Measurements from ENCODE around the gene HAUS2.

Gene HAUS2

GRCh38 chr15:42576040-42576594 is 27.5 kb downstream of the HAUS2 start:
- H3K36me3 ChIP-seq (ENCODE audit: insufficient read depth, low read length): no peaks in the 10 kb centered on the region
- H3K27ac ChIP-seq (ENCODE audit: low read depth, low read length): no peak overlapping the region
- 0 out of 2 replicates have a peak, but pooled peaks cover 4% of the 10 kb centered on the region for H3K4me1 ChIP-seq (ENCODE audit: insufficient read depth, low read length)
- H3K9me3 ChIP-seq (ENCODE audit: insufficient read depth, low read depth, low read length): no peaks in the 10 kb centered on the region
- 17% methylated on average over 16 of the region's 16 CpGs for WGBS
- H3K9ac ChIP-seq (ENCODE audit: low read depth, low read length): peak overlapping the region; percentile 79
- H3K27me3 ChIP-seq (ENCODE audit: insufficient read depth, low read length): peaks cover 44% of the 10 kb centered on the region
- H3K4me3 ChIP-seq (ENCODE audit: low read length): peak overlapping the region; percentile 77

GRCh38 chr15:42576776-42577175 is 28.1 kb downstream of the HAUS2 start:
- peak overlapping the region; percentile 77; the same call in 1 of the 2 replicates for H3K4me3 ChIP-seq (ENCODE audit: low read length)
- H3K27ac ChIP-seq (ENCODE audit: low read depth, low read length): no peak overlapping the region
- peaks cover 6% of the 10 kb centered on the region for H3K4me1 ChIP-seq (ENCODE audit: insufficient read depth, low read length)
- no peaks in the 10 kb centered on the region for H3K9me3 ChIP-seq (ENCODE audit: insufficient read depth, low read depth, low read length)
- peaks cover 48% of the 10 kb centered on the region for H3K27me3 ChIP-seq (ENCODE audit: insufficient read depth, low read length)
- H3K36me3 ChIP-seq (ENCODE audit: insufficient read depth, low read length): no peaks in the 10 kb centered on the region
- 93% methylated on average over 1 of the region's 1 CpG for WGBS
- no peak overlapping the region for H3K9ac ChIP-seq (ENCODE audit: low read depth, low read length)

- no peak overlapping the region for H3K4me3 ChIP-seq (ENCODE audit: low read length)
- no peak overlapping the region for H3K9ac ChIP-seq (ENCODE audit: low read depth, low read length)
- peaks cover 14% of the 10 kb centered on the region for H3K4me1 ChIP-seq (ENCODE audit: insufficient read depth, low read length)
- 100% methylated on average over 1 of the region's 1 CpG for WGBS
- no peaks in the 10 kb centered on the region for H3K36me3 ChIP-seq (ENCODE audit: insufficient read depth, low read length)
- no peaks in the 10 kb centered on the region for H3K9me3 ChIP-seq (ENCODE audit: insufficient read depth, low read depth, low read length)
- peaks cover 55% of the 10 kb centered on the region for H3K27me3 ChIP-seq (ENCODE audit: insufficient read depth, low read length)
- H3K27ac ChIP-seq (ENCODE audit: low read depth, low read length): no peak overlapping the region
Measured at GRCh38 chr15:42577514-42578031, 28.9 kb downstream of the HAUS2 start.

GRCh38 chr15:42578984-42579537 is 30.4 kb downstream of the HAUS2 start:
- Histone ChIP-seq H3K4me3 (ENCODE audit: low read length) (no peak overlapping the region), H3K27me3 (ENCODE audit: insufficient read depth, low read length) (peaks cover 55% of the 10 kb centered on the region), H3K9ac (ENCODE audit: low read depth, low read length) (no peak overlapping the region), H3K27ac (ENCODE audit: low read depth, low read length) (no peak overlapping the region), H3K36me3 (ENCODE audit: insufficient read depth, low read length) (no peaks in the 10 kb centered on the region), H3K9me3 (ENCODE audit: insufficient read depth, low read depth, low read length) (no peaks in the 10 kb centered on the region), H3K4me1 (ENCODE audit: insufficient read depth, low read length) (peaks cover 29% of the 10 kb centered on the region)
- no CpG with 5 or more reads among the region's 2 CpGs for WGBS

GRCh38 chr15:42581272-42581730 is 32.7 kb downstream of the HAUS2 start:
- H3K27ac ChIP-seq (ENCODE audit: low read depth, low read length): no peak overlapping the region

GRCh38 chr15:42582569-42583375 is 34.1 kb downstream of the HAUS2 start:
- H3K4me1 ChIP-seq (ENCODE audit: insufficient read depth, low read length): peaks cover 32% of the 10 kb centered on the region
- no peak overlapping the region for H3K9ac ChIP-seq (ENCODE audit: low read depth, low read length)
- WGBS: 87% methylated on average over 8 of the region's 8 CpGs
- H3K27ac ChIP-seq (ENCODE audit: low read depth, low read length): no peak overlapping the region
- peaks cover 5% of the 10 kb centered on the region; the same call in 1 of the 2 replicates for H3K36me3 ChIP-seq (ENCODE audit: insufficient read depth, low read length)
- peaks cover 31% of the 10 kb centered on the region for H3K27me3 ChIP-seq (ENCODE audit: insufficient read depth, low read length)
- H3K9me3 ChIP-seq (ENCODE audit: insufficient read depth, low read depth, low read length): no peaks in the 10 kb centered on the region
- no peak overlapping the region for H3K4me3 ChIP-seq (ENCODE audit: low read length)

More at GRCh38 chr15:42581272-42581730, 32.7 kb downstream of the HAUS2 start:
- H3K27me3 ChIP-seq (ENCODE audit: insufficient read depth, low read length): peaks cover 43% of the 10 kb centered on the region
- H3K36me3 ChIP-seq (ENCODE audit: insufficient read depth, low read length): peaks cover 5% of the 10 kb centered on the region; the same call in 1 of the 2 replicates
- H3K4me3 ChIP-seq (ENCODE audit: low read length): peak overlapping the region; percentile 56
- 3% methylated on average over 37 of the region's 37 CpGs for WGBS
- H3K9me3 ChIP-seq (ENCODE audit: insufficient read depth, low read depth, low read length): no peaks in the 10 kb centered on the region
- peak overlapping the region; percentile 57 for H3K9ac ChIP-seq (ENCODE audit: low read depth, low read length)
- peaks cover 33% of the 10 kb centered on the region for H3K4me1 ChIP-seq (ENCODE audit: insufficient read depth, low read length)

GRCh38 chr15:42584031-42584765 is 35.6 kb downstream of the HAUS2 start:
- Histone ChIP-seq H3K9ac (ENCODE audit: low read depth, low read length) (peak overlapping the region; percentile 21; the same call in 1 of the 2 replicates), H3K36me3 (ENCODE audit: insufficient read depth, low read length) (peaks cover 5% of the 10 kb centered on the region; the same call in 1 of the 2 replicates), H3K27me3 (ENCODE audit: insufficient read depth, low read length) (peaks cover 27% of the 10 kb centered on the region), H3K27ac (ENCODE audit: low read depth, low read length) (peak overlapping the region; percentile 67), H3K9me3 (ENCODE audit: insufficient read depth, low read depth, low read length) (no peaks in the 10 kb centered on the region), H3K4me3 (ENCODE audit: low read length) (0 out of 2 replicates have a peak overlapping the region, but pooled peaks have one; percentile 2), H3K4me1 (ENCODE audit: insufficient read depth, low read length) (peaks cover 32% of the 10 kb centered on the region)
- 46% methylated on average over 4 of the region's 4 CpGs for WGBS

GRCh38 chr15:42590619-42591237 is 42.1 kb downstream of the HAUS2 start:
- Histone ChIP-seq H3K36me3 (ENCODE audit: insufficient read depth, low read length) (peaks cover 5% of the 10 kb centered on the region; the same call in 1 of the 2 replicates), H3K27me3 (ENCODE audit: insufficient read depth, low read length) (no peaks in the 10 kb centered on the region), H3K4me1 (ENCODE audit: insufficient read depth, low read length) (no peaks in the 10 kb centered on the region; the same call in 1 of the 2 replicates), H3K9me3 (ENCODE audit: insufficient read depth, low read depth, low read length) (no peaks in the 10 kb centered on the region), H3K4me3 (ENCODE audit: low read length) (no peak overlapping the region), H3K27ac (ENCODE audit: low read depth, low read length) (no peak overlapping the region), H3K9ac (ENCODE audit: low read depth, low read length) (no peak overlapping the region)
- 95% methylated on average over 5 of the region's 5 CpGs for WGBS

- H3K36me3 ChIP-seq (ENCODE audit: insufficient read depth, low read length): no peaks in the 10 kb centered on the region
- no peaks in the 10 kb centered on the region for H3K9me3 ChIP-seq (ENCODE audit: insufficient read depth, low read depth, low read length)
- no peaks in the 10 kb centered on the region; the same call in 1 of the 2 replicates for H3K4me1 ChIP-seq (ENCODE audit: insufficient read depth, low read length)
- no peak overlapping the region for H3K4me3 ChIP-seq (ENCODE audit: low read length)
- no peaks in the 10 kb centered on the region for H3K27me3 ChIP-seq (ENCODE audit: insufficient read depth, low read length)
- H3K27ac ChIP-seq (ENCODE audit: low read depth, low read length): no peak overlapping the region
- WGBS: 89% methylated on average over 9 of the region's 10 CpGs
- no peak overlapping the region for H3K9ac ChIP-seq (ENCODE audit: low read depth, low read length)
Measured at GRCh38 chr15:42591238-42591934, 42.7 kb downstream of the HAUS2 start.

GRCh38 chr15:42592716-42593115 is 44.1 kb downstream of the HAUS2 start:
- Histone ChIP-seq H3K4me3 (ENCODE audit: low read length) (no peak overlapping the region), H3K27me3 (ENCODE audit: insufficient read depth, low read length) (no peaks in the 10 kb centered on the region), H3K9me3 (ENCODE audit: insufficient read depth, low read depth, low read length) (no peaks in the 10 kb centered on the region), H3K27ac (ENCODE audit: low read depth, low read length) (no peak overlapping the region), H3K4me1 (ENCODE audit: insufficient read depth, low read length) (no peaks in the 10 kb centered on the region; the same call in 1 of the 2 replicates), H3K9ac (ENCODE audit: low read depth, low read length) (no peak overlapping the region), H3K36me3 (ENCODE audit: insufficient read depth, low read length) (no peaks in the 10 kb centered on the region)
- WGBS: 97% methylated on average over 3 of the region's 3 CpGs
